HEK293T (cell line): ENCODE data around the gene LRRC10B.

ENCODE experiments used
- CTCF ChIA-PET: fragments of 350-600 bp; formaldehyde crosslinking; extraction: SDS; loops from one replicate; lab custom pipeline; 2021; ENCODE audit warnings: antibody characterized with exemption, inconsistent platforms; lab: Yijun Ruan, JAX
- POLR2A ChIA-PET: fragments of 350-600 bp; formaldehyde crosslinking; extraction: SDS; loops from one replicate; lab custom pipeline; 2020; ENCODE audit warnings: antibody characterized with exemption, inconsistent platforms; lab: Yijun Ruan, JAX
- DNase-seq: peaks from one replicate; pipeline ENCODE4 v3.0.0; 2012; ENCODE audit warnings: mixed read lengths; ENCODE audit errors: extremely low spot score
- ARNT ChIP-seq: fragments of 450-650 bp; IDR thresholded peaks from 2 replicates; pipeline ENCODE4 v1.6.1; 2017; ENCODE audit warnings: mild to moderate bottlenecking
- BHLHE40 ChIP-seq: fragments of 450-650 bp; IDR thresholded peaks from 2 replicates; pipeline ENCODE4 v1.6.1; 2016; ENCODE audit warnings: mild to moderate bottlenecking, moderate library complexity, borderline replicate concordance
- CTBP1 ChIP-seq: fragments of 450-650 bp; IDR thresholded peaks from 2 replicates; pipeline ENCODE4 v1.6.1; 2016; ENCODE audit warnings: borderline replicate concordance
- ELF4 ChIP-seq: fragments of 450-650 bp; IDR thresholded peaks from 2 replicates; pipeline ENCODE4 v1.6.1; 2017; ENCODE audit warnings: antibody characterized with exemption
- FOXA1 ChIP-seq: fragments of 450-650 bp; IDR thresholded peaks from 2 replicates; pipeline ENCODE4 v1.6.1; 2016; ENCODE audit warnings: mild to moderate bottlenecking
- FOXK2 ChIP-seq: fragments of 450-650 bp; IDR thresholded peaks from 2 replicates; pipeline ENCODE4 v1.6.1; 2016; ENCODE audit warnings: mild to moderate bottlenecking
- FOXM1 ChIP-seq: fragments of 450-650 bp; IDR thresholded peaks from 2 replicates; pipeline ENCODE4 v1.6.1; 2017; ENCODE audit warnings: mild to moderate bottlenecking, borderline replicate concordance
- HDGF ChIP-seq: fragments of 450-650 bp; IDR thresholded peaks from 2 replicates; pipeline ENCODE4 v1.6.1; 2017; ENCODE audit warnings: antibody characterized with exemption, borderline replicate concordance
- L3MBTL2 ChIP-seq: fragments of 450-650 bp; conservative IDR thresholded peaks from 2 replicates; pipeline ENCODE4 v1.6.1; 2016; ENCODE audit warnings: mild to moderate bottlenecking
- LEF1 ChIP-seq: fragments of 450-650 bp; IDR thresholded peaks from 2 replicates; pipeline ENCODE4 v1.6.1; 2017; ENCODE audit warnings: mild to moderate bottlenecking, borderline replicate concordance
- NFRKB ChIP-seq: fragments of 450-650 bp; IDR thresholded peaks from 2 replicates; pipeline ENCODE4 v1.6.1; 2016; ENCODE audit warnings: mild to moderate bottlenecking, moderate library complexity
- SP1 ChIP-seq: fragments of 450-650 bp; IDR thresholded peaks from 2 replicates; pipeline ENCODE4 v1.6.1; 2017
- SUZ12 ChIP-seq: fragments of 450-650 bp; IDR thresholded peaks from 2 replicates; pipeline ENCODE4 v1.6.1; 2016; ENCODE audit warnings: mild to moderate bottlenecking
- TARDBP ChIP-seq: fragments of 450-650 bp; IDR thresholded peaks from 2 replicates; pipeline ENCODE4 v1.6.1; 2016
- ZNF384 ChIP-seq: fragments of 450-650 bp; IDR thresholded peaks from 2 replicates; pipeline ENCODE4 v1.6.1; 2016
- TF ChIP-seq, protein P1 (sequence below): fragments of 450-650 bp; IDR thresholded peaks from 2 replicates; pipeline ENCODE4 v1.6.1; 2016

The LRRC10B gene

DNA sequence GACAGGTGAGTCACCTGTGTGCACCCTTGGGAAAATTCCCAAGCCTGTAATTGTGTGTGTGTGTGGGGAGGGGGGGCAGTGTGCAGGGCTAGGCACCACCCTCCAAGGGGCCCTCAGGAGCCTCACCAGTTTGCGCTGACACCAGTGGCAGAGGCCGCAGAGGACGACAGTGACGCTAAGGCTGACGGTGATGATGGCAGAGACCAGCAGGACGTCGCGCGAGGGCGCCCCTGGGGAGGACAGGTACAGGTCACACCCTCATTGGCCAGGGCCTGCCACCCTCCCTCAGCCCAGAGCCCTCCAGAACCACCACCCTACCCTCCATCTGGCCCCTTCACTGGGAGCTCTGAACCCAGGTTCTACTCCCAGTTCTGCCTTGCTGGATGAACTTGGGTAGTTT, 47.4 kb downstream of the LRRC10B start:
- DNase-seq, result no peak
- POLR2A ChIA-PET, result no interaction called here
- CTCF ChIA-PET, result no interaction called here
- TF ChIP-seq ZNF384, result no peak
- no peak for TF ChIP-seq SP1
- TF ChIP-seq NFRKB, result no peak
- no peak for TF ChIP-seq CTBP1
- no peak for TF ChIP-seq FOXM1
- TF ChIP-seq HDGF, result no peak
- TF ChIP-seq SUZ12, result no peak
- no peak for TF ChIP-seq TARDBP
- TF ChIP-seq FOXK2, result no peak
- no peak for TF ChIP-seq FOXA1
- TF ChIP-seq L3MBTL2, result no peak
- no peak for TF ChIP-seq ELF4
- no peak for TF ChIP-seq BHLHE40
- TF ChIP-seq ARNT, result no peak
- no peak for TF ChIP-seq LEF1
- TF ChIP-seq, protein P1, sequence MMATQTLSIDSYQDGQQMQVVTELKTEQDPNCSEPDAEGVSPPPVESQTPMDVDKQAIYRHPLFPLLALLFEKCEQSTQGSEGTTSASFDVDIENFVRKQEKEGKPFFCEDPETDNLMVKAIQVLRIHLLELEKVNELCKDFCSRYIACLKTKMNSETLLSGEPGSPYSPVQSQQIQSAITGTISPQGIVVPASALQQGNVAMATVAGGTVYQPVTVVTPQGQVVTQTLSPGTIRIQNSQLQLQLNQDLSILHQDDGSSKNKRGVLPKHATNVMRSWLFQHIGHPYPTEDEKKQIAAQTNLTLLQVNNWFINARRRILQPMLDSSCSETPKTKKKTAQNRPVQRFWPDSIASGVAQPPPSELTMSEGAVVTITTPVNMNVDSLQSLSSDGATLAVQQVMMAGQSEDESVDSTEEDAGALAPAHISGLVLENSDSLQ, result no peak

DNA sequence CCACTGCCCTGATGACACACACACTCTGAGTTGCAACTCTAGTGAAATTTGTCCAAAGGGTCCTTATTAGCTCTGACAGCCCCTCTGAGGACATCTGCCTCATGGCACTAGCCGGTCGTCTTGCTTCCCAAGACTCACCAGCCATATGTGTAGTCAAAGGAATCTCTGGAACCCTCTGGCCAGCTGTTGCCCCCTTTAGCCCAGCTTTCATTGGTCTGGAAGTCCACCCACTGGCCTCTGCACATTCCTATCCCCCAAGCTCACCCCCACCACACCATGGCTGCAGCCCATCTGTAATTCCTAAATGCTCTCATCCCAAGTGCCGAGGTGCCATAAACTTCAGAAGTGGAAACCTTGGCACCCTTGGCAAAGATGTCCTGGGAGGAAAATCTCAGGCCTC, 48.1 kb downstream of the LRRC10B start:
- TF ChIP-seq NFRKB (no peak), FOXM1 (no peak), CTBP1 (no peak), ELF4 (no peak), SUZ12 (no peak), HDGF (no peak), LEF1 (no peak)
- no peak for DNase-seq
- ChIA-PET CTCF (interaction anchor here (0.7 kb wide), 1 partner anchor 363 kb away, joined by 3 read pairs; no protein-coding TSS in a partner anchor), POLR2A (no interaction called here)
